H9 (cell line): Measurements from ENCODE around the gene TRABD. TPM values are rescaled to one million over a fixed set of nuclear protein-coding genes. Genes with fewer than 3 reads are reported as not detected.

Source experiments
- DNase-seq: peaks from one replicate; pipeline ENCODE4 v3.0.0-alpha.2; 2017
- H2AFZ ChIP-seq: one replicate; pipeline ENCODE4 v1.6.1; 2013; ENCODE audit warnings: mild to moderate bottlenecking, low read length, control low read depth, moderate library complexity
- H2AK5ac ChIP-seq: 2 replicates; pipeline ENCODE4 v1.6.1; 2013; ENCODE audit warnings: low read length, control low read depth, mixed read lengths; ENCODE audit not compliant: insufficient read length
- H2BK120ac ChIP-seq: one replicate; pipeline ENCODE4 v1.6.1; 2013; ENCODE audit warnings: low read depth, mild to moderate bottlenecking, low read length, control low read depth, inconsistent platforms; ENCODE audit not compliant: poor library complexity, severe bottlenecking
- H2BK12ac ChIP-seq: 2 replicates; pipeline ENCODE4 v1.6.1; 2013; ENCODE audit warnings: low read length, control low read depth, mixed read lengths, low read depth; ENCODE audit not compliant: insufficient read length
- H2BK15ac ChIP-seq: 2 replicates; pipeline ENCODE4 v1.6.1; 2013; ENCODE audit warnings: low read depth, low read length, control low read depth
- H2BK20ac ChIP-seq: one replicate; pipeline ENCODE4 v1.6.1; 2013; ENCODE audit warnings: low read depth, mild to moderate bottlenecking, low read length, control low read depth, inconsistent platforms; ENCODE audit not compliant: poor library complexity, severe bottlenecking
- H2BK5ac ChIP-seq: 2 replicates; pipeline ENCODE4 v1.6.1; 2013; ENCODE audit warnings: low read length, control low read depth, mixed read lengths; ENCODE audit not compliant: insufficient read length
- H3K14ac ChIP-seq: 2 replicates; pipeline ENCODE4 v1.6.1; 2013; ENCODE audit warnings: low read length, control low read depth; ENCODE audit not compliant: insufficient read depth
- H3K18ac ChIP-seq: 2 replicates; pipeline ENCODE4 v1.6.1; 2013; ENCODE audit warnings: low read depth, mild to moderate bottlenecking, mixed read lengths, low read length, control low read depth; ENCODE audit not compliant: insufficient read length
- H3K23ac ChIP-seq: 2 replicates; pipeline ENCODE4 v1.6.1; 2013; ENCODE audit warnings: low read length, control low read depth, mixed read lengths, low read depth; ENCODE audit not compliant: insufficient read length
- H3K23me2 ChIP-seq: 2 replicates; pipeline ENCODE4 v1.6.1; 2013; ENCODE audit warnings: low read depth, mild to moderate bottlenecking, mixed read lengths, low read length, control low read depth; ENCODE audit not compliant: insufficient read length, poor library complexity, severe bottlenecking
- H3K27ac ChIP-seq: 2 replicates; pipeline ENCODE4 v1.5.1; 2013; ENCODE audit warnings: low read length, control low read depth, mixed read lengths, low read depth; ENCODE audit not compliant: insufficient read length
- H3K27me3 ChIP-seq: 2 replicates; pipeline ENCODE4 v1.6.1; 2013; ENCODE audit warnings: low read length, control low read depth, inconsistent platforms; ENCODE audit not compliant: insufficient read depth
- H3K4ac ChIP-seq: 2 replicates; pipeline ENCODE4 v1.6.1; 2013; ENCODE audit warnings: low read depth, mild to moderate bottlenecking, control low read depth, inconsistent platforms, low read length, moderate library complexity
- H3K4me1 ChIP-seq: 2 replicates; pipeline ENCODE4 v1.6.1; 2013; ENCODE audit warnings: low read length, control low read depth, inconsistent platforms; ENCODE audit not compliant: insufficient read depth
- H3K4me2 ChIP-seq: 2 replicates; pipeline ENCODE4 v1.6.1; 2013; ENCODE audit warnings: low read length, control low read depth, mixed read lengths; ENCODE audit not compliant: insufficient read length, insufficient read depth
- H3K56ac ChIP-seq: 2 replicates; pipeline ENCODE4 v1.6.1; 2013; ENCODE audit warnings: low read depth, mild to moderate bottlenecking, mixed read lengths, low read length, control low read depth; ENCODE audit not compliant: insufficient read length
- H3K79me1 ChIP-seq: 2 replicates; pipeline ENCODE4 v1.6.1; 2013; ENCODE audit warnings: low read depth, mild to moderate bottlenecking, moderate library complexity, low read length, control low read depth, inconsistent platforms; ENCODE audit not compliant: insufficient read depth, poor library complexity, severe bottlenecking
- H3K79me2 ChIP-seq: 2 replicates; pipeline ENCODE4 v1.6.1; 2013; ENCODE audit warnings: low read length, control low read depth, inconsistent platforms; ENCODE audit not compliant: insufficient read depth
- H3K9ac ChIP-seq: 2 replicates; pipeline ENCODE4 v1.6.1; 2013; ENCODE audit warnings: low read length, control low read depth, mixed read lengths; ENCODE audit not compliant: insufficient read length; ENCODE audit errors: extremely low read depth
- H3K9me3 ChIP-seq: one replicate; pipeline ENCODE4 v1.6.1; 2013; ENCODE audit warnings: low read depth, low read length, inconsistent platforms; ENCODE audit not compliant: control insufficient read depth
- H3T11ph ChIP-seq: one replicate; pipeline ENCODE4 v1.6.1; 2013; ENCODE audit warnings: mild to moderate bottlenecking, low read length, control low read depth, inconsistent platforms
- H4K20me1 ChIP-seq: one replicate; pipeline ENCODE4 v1.6.1; 2013; ENCODE audit not compliant: control insufficient read depth, insufficient read length, insufficient read depth
- H4K5ac ChIP-seq: 2 replicates; pipeline ENCODE4 v1.6.1; 2013; ENCODE audit warnings: low read depth, mild to moderate bottlenecking, mixed read lengths, low read length, control low read depth; ENCODE audit not compliant: insufficient read length
- H4K8ac ChIP-seq: replicated peaks from 2 replicates; pipeline ENCODE4 v1.6.1; 2013; ENCODE audit warnings: low read length, control low read depth, mixed read lengths, low read depth; ENCODE audit not compliant: insufficient read length
- H4K91ac ChIP-seq: 2 replicates; pipeline ENCODE4 v1.6.1; 2013; ENCODE audit warnings: low read depth, mild to moderate bottlenecking, moderate library complexity, mixed read lengths, low read length, control low read depth; ENCODE audit not compliant: insufficient read length
- H3K27ac Mint-ChIP-seq, 3 experiments: 2 replicates in 2 of 3; 3 replicates in 1 of 3; pipeline ENCODE4 v1.8.0; 2020 to 2021; ENCODE audit warnings: mixed read lengths in 3 of 3, mild to moderate bottlenecking in 1 of 3, moderate library complexity in 1 of 3
- H3K27me3 Mint-ChIP-seq: 2 replicates; pipeline ENCODE4 v1.8.0; 2021; ENCODE audit warnings: low read depth, mild to moderate bottlenecking, moderate library complexity, mixed read lengths
- H3K36me3 Mint-ChIP-seq, 3 experiments: 2 replicates in 2 of 3; 3 replicates in 1 of 3; pipeline ENCODE4 v1.8.0; 2020 to 2021; ENCODE audit warnings: low read depth in 3 of 3, mixed read lengths in 3 of 3; ENCODE audit not compliant: insufficient read depth in 1 of 3
- H3K4me1 Mint-ChIP-seq, 2 experiments: 2 replicates each; pipeline ENCODE4 v1.8.0; 2020; ENCODE audit warnings: mixed read lengths in 2 of 2
- H3K4me3 Mint-ChIP-seq, 2 experiments: 2 replicates in 1 of 2; 3 replicates in 1 of 2; pipeline ENCODE4 v1.8.0; 2020 to 2021; ENCODE audit warnings: mild to moderate bottlenecking in 2 of 2, mixed read lengths in 2 of 2, moderate library complexity in 1 of 2
- H3K9me3 Mint-ChIP-seq, 2 experiments: 2 replicates in 1 of 2; 3 replicates in 1 of 2; pipeline ENCODE4 v1.8.0; 2020; ENCODE audit warnings: mild to moderate bottlenecking in 2 of 2, mixed read lengths in 2 of 2, moderate library complexity in 1 of 2
- WGBS: extraction: QIAGEN DNeasy Blood & Tissue Kit; methylation state at CpG from one replicate; pipeline ENCODE4 v1.1.7; 2013; ENCODE audit warnings: missing lambda C conversion rate, low lambda C conversion rate, mixed read lengths; ENCODE audit not compliant: insufficient read length; ENCODE audit errors: extremely low coverage; 5-methylcytosine and 5-hydroxymethylcytosine counted together
- total RNA-seq: library from RNA; stranded (reverse); gene quantifications from 2 replicates; pipeline ENCODE4 v1.2.1, GENCODE V29; 2021
- TF ChIP-seq, protein P1 (sequence below): fragments of 200-600 bp; sonication (generic); conservative IDR thresholded peaks from 3 replicates; pipeline ENCODE4 v1.8.0; 2021; ENCODE audit warnings: antibody characterized with exemption, mild to moderate bottlenecking

The TRABD gene
- total RNA-seq, 1 experiment from 2014 or later = 47.8 TPM

DNA sequence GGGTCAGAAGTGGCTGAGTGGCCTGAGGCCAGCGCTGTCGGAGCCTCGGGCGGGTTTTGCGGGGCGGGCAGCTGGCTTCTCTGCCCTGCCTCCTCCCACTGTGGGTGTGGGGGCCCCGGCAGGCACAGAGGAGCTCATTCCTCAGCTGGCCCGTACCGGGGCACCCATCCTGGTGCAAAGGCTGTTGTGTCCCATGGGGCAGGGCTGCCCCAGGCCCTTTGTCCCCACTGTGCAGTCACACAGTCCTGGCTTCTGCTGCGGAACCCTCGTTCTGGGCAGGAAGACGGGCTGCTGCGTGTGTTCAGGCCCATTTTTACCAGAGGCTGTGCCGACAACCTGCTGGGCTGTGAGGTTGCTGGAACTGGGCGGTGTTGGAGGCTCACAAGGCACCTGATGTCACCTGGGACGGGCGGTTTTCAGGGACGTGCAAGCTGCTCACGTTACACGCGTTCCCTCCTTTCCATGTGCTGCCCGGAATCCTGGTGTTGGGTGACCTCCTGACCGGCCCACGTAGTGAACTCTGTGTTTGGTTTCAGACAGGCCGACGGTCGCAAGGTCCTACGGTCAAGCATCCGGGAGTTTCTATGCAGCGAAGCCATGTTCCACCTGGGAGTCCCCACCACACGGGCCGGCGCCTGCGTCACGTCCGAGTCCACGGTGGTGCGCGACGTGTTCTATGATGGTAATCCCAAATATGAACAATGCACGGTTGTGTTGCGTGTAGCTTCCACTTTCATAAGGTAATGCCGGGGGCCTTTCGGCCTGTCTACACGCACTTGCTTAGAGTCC is 20.3 kb downstream of the TRABD start:
- Mint-ChIP-seq H3K4me3 (no peak overlapping the region), H3K36me3 (peaks cover 21 to 55% (median 51%) of the 10 kb centered on the region in 3 experiments)
- H4K5ac ChIP-seq = no peak overlapping the region

More for the DNA sequence above, 20.3 kb downstream of the TRABD start:
- no peak overlapping the region for H2AFZ ChIP-seq
- H3K9me3 Mint-ChIP-seq = peaks cover 5 to 6% of the 10 kb centered on the region in 2 experiments; a peak in 3 of 5 replicates
- H3K4me1 Mint-ChIP-seq = peaks cover 8 to 12% of the 10 kb centered on the region in 2 experiments
- H3K18ac ChIP-seq = no peak overlapping the region
- H3K27me3 ChIP-seq = no peaks in the 10 kb centered on the region
- H3T11ph ChIP-seq = no peak overlapping the region
- H4K8ac ChIP-seq = no peak overlapping the region
- H3K14ac ChIP-seq = no peak overlapping the region; the same call in 1 of the 2 replicates
- H2BK15ac ChIP-seq = no peak overlapping the region
- H3K56ac ChIP-seq = no peak overlapping the region
- H3K27ac Mint-ChIP-seq = 0 out of 7 replicates have a peak overlapping the region, but pooled peaks of 1 of the 3 experiments have one; percentile 40
- H3K23ac ChIP-seq = no peak overlapping the region
- H2BK20ac ChIP-seq = no peak overlapping the region
- H2BK120ac ChIP-seq = no peak overlapping the region
- no peak overlapping the region for H2BK5ac ChIP-seq
- no peak overlapping the region for H2BK12ac ChIP-seq
- no peak overlapping the region for H4K91ac ChIP-seq
- no peak overlapping the region for H3K4me2 ChIP-seq
- H3K27ac ChIP-seq = no peak overlapping the region
- no peaks in the 10 kb centered on the region; the same call in 1 of the 2 replicates for H3K79me2 ChIP-seq
- TF ChIP-seq, protein P1, sequence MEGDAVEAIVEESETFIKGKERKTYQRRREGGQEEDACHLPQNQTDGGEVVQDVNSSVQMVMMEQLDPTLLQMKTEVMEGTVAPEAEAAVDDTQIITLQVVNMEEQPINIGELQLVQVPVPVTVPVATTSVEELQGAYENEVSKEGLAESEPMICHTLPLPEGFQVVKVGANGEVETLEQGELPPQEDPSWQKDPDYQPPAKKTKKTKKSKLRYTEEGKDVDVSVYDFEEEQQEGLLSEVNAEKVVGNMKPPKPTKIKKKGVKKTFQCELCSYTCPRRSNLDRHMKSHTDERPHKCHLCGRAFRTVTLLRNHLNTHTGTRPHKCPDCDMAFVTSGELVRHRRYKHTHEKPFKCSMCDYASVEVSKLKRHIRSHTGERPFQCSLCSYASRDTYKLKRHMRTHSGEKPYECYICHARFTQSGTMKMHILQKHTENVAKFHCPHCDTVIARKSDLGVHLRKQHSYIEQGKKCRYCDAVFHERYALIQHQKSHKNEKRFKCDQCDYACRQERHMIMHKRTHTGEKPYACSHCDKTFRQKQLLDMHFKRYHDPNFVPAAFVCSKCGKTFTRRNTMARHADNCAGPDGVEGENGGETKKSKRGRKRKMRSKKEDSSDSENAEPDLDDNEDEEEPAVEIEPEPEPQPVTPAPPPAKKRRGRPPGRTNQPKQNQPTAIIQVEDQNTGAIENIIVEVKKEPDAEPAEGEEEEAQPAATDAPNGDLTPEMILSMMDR = no peak
- H3K9me3 ChIP-seq = no peaks in the 10 kb centered on the region
- DNase-seq = no peak
- no CpG with 5 or more reads among the region's 45 CpGs for WGBS
- peaks cover 3% of the 10 kb centered on the region for H4K20me1 ChIP-seq
- H3K4me1 ChIP-seq = no peaks in the 10 kb centered on the region
- no peak overlapping the region for H3K9ac ChIP-seq
- no peaks in the 10 kb centered on the region for H3K79me1 ChIP-seq
- H2AK5ac ChIP-seq = no peak overlapping the region
- H3K23me2 ChIP-seq = peaks cover 4% of the 10 kb centered on the region
- H3K27me3 Mint-ChIP-seq = no peaks in the 10 kb centered on the region
- H3K4ac ChIP-seq = no peak overlapping the region
